Effector CD8-positive, alpha-beta T cell (primary cell): ENCODE measurements around the gene ZNF226.
"Not testable (repeated sequence)": the region's sequence is repeated elsewhere in the genome, so short reads cannot be mapped to it uniquely, and the experiment has no call there.

Experiments used
- DNase-seq: peaks from one replicate; lab custom pipeline; 2025; lab: John Stamatoyannopoulos, UW

The ZNF226 gene

DNA sequence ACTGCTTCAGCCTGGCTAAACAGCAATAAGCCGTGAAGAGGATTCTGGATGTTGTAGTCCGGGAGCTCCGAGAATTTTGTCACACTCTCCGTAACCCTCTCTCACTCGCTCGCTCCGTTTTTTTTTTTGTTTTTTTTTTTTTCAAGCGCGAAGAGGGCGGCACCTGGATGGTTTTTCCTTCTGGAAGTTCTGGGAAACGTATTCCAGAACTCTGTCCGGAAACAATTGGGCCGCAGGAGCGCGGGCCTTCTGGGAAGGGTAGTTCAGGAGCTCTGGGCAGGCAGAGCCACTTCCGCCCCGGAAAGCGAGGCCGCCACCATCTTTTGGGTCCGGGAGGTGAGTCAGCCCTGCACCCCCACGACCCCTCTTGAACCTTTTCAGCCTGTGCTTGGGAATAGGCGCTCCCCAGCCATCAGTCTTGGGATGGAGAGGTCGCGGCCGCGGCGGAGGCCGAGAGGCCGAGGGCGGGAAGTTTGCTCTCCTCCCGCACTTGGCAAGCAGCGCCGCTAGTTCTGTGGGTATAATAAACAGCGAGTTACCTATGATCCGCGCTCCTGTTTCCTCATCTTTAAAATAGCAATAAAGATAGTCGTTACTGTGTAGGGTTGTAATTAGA lies 47.5 kb downstream of the ZNF226 start, which contains the start of gene ZNF227:
ZNF227 (plus strand) TSS at position 283 of the 616 bp plus-strand sequence. CDS start 5,261 bp downstream, outside the sequence.
- DNase-seq, result peak; percentile 62

DNA sequence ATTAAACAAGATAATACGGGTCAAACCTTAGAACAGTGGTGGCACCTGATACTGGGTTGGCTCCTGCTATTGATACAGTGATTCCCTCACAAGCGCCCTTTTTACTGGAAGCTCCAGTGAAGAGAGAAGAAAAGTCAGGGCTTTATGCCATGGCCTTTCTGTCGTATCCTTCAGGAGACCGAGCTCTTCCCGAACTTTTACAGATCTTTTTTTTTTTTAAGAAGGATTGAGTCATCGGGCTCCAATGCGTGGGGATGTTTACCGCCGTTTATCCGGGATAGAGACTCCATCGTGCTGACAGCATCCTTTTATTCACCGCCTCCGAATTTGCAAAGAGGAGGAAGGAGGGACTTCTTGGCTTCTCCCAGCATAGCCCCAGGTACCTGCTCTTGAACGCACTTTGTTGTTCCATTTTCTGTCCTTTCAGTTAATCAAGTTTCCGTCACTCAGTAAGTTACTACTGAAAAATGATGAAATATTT lies 48.0 kb downstream of the ZNF226 start:
- DNase-seq, result no peak

DNA sequence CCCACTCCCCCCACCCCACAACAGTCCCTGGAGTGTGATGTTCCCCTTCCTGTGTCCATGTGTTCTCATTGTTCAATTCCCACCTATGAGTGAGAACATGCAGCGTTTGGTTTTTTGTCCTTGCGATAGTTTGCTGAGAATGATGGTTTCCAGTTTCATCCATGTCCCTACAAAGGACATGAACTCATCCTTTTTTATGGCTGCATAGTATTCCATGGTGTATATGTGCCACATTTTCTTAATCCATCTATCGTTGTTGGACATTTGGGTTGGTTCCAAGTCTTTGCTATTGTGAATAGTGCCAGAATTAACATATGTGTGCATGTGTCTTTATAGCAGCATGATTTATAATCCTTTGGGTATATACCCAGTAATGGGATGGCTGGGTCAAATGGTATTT lies 55.0 kb downstream of the ZNF226 start:
- DNase-seq, result not testable (repeated sequence)

DNA sequence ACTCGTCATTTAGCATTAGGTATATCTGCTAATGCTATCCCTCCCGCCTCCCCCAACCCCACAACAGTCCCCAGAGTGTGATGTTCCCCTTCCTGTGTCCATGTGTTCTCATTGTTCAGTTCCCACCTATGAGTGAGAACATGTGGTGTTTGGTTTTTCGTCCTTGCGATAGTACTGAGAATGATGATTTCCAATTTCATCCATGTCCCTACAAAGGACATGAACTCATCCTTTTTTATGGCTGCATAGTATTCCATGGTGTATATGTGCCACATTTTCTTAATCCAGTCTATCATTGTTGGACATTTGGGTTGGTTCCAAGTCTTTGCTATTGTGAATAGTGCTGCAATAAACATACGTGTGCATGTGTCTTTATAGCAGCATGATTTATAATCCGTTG lies 55.9 kb downstream of the ZNF226 start:
- DNase-seq, result not testable (repeated sequence)

DNA sequence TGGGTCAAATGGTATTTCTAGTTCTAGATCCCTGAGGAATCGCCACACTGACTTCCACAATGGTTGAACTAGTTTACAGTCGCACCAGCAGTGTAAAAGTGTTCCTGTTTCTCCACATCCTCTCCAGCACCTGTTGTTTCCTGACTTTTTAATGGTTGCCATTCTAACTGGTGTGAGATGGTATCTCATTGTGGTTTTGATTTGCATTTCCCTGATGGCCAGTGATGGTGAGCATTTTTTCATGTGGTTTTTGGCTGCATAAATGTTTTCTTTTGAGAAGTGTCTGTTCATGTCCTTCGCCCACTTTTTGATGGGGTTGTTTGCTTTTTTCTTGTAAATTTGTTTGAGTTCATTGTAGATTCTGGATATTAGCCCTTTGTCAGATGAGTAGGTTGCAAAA lies 56.4 kb downstream of the ZNF226 start:
- not testable (repeated sequence) for DNase-seq
